Fibroblast of the aortic adventitia (primary cell): ENCODE results near the gene PDZD2. TPM values are rescaled to one million over a fixed set of nuclear protein-coding genes. Genes with fewer than 3 reads are reported as not detected.

Source experiments
- DNase-seq: peaks from one replicate; pipeline ENCODE4 v3.0.0-alpha.2; 2010; ENCODE audit warnings: low read depth
- H3K4me3 ChIP-seq: 2 replicates; pipeline ENCODE4 v1.5.1; 2011; ENCODE audit warnings: low read depth, mild to moderate bottlenecking, control low read depth, low read length, moderate library complexity
- total RNA-seq: library from RNA; depleted of rRNA; stranded (reverse); fragments of >200 nt; gene quantifications from 2 replicates; pipeline ENCODE4 v1.2.3, GENCODE V29; 2012; ENCODE audit warnings: low replicate concordance
- TF ChIP-seq, protein P1 (sequence below): IDR thresholded peaks from 2 replicates; pipeline ENCODE4 v1.5.1; 2011; ENCODE audit warnings: mild to moderate bottlenecking, low read length, control low read depth, inconsistent platforms; ENCODE audit not compliant: insufficient read depth

Gene PDZD2
- total RNA-seq, 1 donor: under 0.01 TPM

DNA sequence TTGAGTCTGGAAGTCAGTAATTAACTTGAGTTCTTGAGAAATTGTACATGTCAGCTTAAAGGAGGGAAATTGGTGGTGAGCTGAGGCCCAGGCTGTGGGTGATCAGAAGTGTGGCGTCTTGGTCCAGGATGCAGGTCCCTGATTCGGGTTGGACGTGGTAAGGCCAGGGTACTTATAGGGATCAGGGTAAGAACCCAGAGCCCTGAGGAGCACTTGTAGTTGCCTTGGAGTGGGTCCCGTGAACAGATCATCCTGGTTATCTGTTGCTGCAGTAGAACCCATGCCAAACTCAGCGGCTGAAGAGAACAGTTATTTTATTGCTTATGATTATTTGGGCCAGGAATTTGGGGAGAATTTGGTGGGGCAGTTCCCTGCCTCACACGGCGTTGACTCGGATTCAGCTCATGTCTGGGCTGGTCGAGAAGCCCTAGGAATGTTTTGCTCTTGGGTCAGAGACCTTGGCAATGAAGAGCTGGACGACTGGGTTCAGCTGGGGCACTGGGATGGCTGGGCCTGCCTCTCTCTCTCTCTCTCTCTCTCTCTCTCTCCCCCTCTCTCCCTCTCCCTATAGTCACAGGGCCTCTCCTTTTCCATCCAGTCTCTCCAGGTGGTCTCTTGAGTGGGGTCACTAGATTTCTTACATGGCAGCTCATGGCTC is 73.1 kb downstream of the PDZD2 start:
- TF ChIP-seq, protein P1, sequence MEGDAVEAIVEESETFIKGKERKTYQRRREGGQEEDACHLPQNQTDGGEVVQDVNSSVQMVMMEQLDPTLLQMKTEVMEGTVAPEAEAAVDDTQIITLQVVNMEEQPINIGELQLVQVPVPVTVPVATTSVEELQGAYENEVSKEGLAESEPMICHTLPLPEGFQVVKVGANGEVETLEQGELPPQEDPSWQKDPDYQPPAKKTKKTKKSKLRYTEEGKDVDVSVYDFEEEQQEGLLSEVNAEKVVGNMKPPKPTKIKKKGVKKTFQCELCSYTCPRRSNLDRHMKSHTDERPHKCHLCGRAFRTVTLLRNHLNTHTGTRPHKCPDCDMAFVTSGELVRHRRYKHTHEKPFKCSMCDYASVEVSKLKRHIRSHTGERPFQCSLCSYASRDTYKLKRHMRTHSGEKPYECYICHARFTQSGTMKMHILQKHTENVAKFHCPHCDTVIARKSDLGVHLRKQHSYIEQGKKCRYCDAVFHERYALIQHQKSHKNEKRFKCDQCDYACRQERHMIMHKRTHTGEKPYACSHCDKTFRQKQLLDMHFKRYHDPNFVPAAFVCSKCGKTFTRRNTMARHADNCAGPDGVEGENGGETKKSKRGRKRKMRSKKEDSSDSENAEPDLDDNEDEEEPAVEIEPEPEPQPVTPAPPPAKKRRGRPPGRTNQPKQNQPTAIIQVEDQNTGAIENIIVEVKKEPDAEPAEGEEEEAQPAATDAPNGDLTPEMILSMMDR: no peak
- no peak for DNase-seq
- H3K4me3 ChIP-seq: no peak overlapping the region

- DNase-seq: no peak
- no peak overlapping the region for H3K4me3 ChIP-seq
- TF ChIP-seq, protein P1: no peak
These were observed 78.6 kb downstream of the PDZD2 start for GRCh38 chr5:31717561-31717960.

- TF ChIP-seq, protein P1: no peak
- no peak for DNase-seq
- no peak overlapping the region for H3K4me3 ChIP-seq
These were observed 81.1 kb downstream of the PDZD2 start for GRCh38 chr5:31720004-31720403.

- no peak for DNase-seq
These were observed 81.9 kb downstream of the PDZD2 start for GRCh38 chr5:31720811-31721345.

DNA sequence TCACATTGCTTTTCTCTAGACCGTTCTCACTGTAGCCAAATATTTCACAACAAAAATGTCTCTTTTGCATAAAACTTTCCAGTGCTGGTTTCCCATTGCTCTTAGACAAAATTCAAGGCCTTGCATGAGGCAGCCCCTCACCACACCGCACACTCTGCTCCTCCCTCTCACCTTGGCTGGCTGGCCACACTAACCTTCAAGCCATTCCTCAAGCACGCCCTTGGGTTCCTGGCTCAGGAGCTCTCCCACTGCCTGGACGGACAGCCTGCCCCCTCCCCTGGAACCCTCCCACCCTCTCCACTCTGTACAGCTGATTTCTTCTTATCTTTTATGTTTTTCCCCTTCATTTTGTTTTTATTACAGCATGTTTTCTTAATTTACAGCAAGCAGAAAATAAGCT is 83.2 kb downstream of the PDZD2 start:
- TF ChIP-seq, protein P1: no peak
- DNase-seq: no peak
- H3K4me3 ChIP-seq: no peak overlapping the region

More at GRCh38 chr5:31720811-31721345, 81.9 kb downstream of the PDZD2 start:
- TF ChIP-seq, protein P1: no peak
- H3K4me3 ChIP-seq: no peak overlapping the region

DNA sequence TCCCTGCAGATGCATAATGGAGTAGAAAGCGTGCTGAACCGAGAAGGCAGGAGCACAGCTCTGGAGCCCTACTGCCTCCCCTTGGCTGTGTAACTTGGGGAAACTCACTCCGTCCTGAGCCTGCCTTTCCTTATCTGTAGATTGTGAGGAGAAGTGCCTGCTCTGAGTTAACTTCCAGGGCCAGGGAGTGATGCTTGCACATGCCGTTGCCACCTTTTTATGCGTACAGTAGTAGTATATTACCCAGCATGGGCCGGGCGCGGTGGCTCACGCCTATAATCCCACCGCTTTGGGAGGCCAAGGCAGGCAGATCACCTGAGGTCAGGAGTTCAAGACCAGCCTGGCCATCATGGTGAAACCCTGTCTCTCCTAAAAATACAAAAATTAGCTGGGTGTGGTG is 87.1 kb downstream of the PDZD2 start:
- H3K4me3 ChIP-seq: no peak overlapping the region
- no peak for DNase-seq
- TF ChIP-seq, protein P1: no peak
